Iris pigment epithelial cell (primary cell): ENCODE data around the gene SCUBE2.
"Not testable (repeated sequence)": the region's sequence is repeated elsewhere in the genome, so short reads cannot be mapped to it uniquely, and the experiment has no call there.

ENCODE experiments used
- DNase-seq: peaks from one replicate; pipeline ENCODE4 v3.0.0-alpha.2; 2011; ENCODE audit warnings: low read depth

The SCUBE2 gene

DNA sequence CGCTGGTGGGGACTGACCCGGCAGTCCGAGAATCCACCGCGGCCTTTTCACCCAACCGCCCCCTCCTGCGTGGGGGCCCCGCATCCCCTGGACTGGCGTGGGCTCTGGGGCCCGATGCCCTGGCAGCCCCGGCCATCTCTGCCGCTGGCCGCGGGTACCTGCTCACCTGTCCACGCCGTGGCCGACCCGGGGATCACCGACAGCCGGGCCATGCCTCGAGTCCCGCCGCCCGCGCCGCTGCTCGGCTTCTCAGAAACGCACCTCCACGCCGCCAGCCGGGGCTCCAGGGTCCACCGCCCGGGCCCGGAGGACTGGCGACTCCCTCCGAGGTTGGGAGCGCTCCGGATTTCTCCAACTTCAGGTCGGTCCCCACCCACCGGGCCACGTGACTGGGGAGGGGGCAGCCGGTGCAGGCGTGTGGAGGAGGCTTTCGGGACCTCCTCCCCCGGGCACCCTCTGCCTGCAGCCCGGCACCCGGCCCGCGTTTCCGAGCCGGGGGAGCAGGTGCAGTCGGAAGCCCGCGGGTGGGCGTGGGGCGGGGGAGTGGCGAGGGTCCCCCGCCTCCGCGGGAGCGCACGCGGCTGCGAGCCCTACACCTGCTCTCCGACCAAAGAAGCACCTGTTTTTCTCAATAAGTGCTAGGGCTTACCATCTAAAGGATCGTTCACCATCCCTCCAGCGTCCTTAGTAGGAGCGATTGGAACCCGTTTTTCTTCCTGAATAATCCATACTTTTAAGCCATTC lies 87.0 kb downstream of the SCUBE2 start:
- DNase-seq: no peak

DNA sequence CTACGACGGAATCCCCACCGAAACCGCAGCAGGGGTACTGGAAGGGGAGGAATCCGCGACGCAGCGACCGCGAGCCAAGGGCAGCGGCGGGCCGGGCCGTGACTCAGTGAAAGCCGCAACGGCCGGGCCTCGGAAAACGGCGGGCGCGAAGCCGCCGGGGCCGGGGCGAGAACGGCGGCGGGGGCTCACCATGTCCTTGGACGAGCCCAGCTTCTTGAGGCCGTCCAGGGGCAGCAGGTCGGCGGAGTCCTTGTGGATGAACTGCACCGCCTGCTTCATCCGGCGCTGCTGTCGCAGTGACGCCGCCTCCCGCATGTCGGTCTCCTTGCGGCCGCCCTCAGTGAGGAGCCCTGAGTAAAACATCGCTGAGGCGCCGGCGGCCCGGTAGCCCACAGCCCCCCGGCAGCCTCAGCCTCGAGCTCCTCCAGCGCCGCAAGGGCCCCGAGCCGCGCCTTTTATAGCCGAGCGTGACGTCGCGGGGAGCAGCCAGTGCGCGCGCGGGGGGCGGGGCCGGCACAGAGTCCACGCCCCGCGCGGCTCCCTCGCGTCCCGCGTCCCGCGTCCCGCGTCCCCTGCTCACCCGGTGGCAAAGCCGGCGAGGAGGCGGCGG lies 87.7 kb downstream of the SCUBE2 start, which contains the start of gene NRIP3:
Gene NRIP3, minus strand, starts transcription at position 429 of the 610 bp plus-strand sequence. Its CDS starts 66 bp downstream, at position 363.
- DNase-seq: peak; percentile 72

DNA sequence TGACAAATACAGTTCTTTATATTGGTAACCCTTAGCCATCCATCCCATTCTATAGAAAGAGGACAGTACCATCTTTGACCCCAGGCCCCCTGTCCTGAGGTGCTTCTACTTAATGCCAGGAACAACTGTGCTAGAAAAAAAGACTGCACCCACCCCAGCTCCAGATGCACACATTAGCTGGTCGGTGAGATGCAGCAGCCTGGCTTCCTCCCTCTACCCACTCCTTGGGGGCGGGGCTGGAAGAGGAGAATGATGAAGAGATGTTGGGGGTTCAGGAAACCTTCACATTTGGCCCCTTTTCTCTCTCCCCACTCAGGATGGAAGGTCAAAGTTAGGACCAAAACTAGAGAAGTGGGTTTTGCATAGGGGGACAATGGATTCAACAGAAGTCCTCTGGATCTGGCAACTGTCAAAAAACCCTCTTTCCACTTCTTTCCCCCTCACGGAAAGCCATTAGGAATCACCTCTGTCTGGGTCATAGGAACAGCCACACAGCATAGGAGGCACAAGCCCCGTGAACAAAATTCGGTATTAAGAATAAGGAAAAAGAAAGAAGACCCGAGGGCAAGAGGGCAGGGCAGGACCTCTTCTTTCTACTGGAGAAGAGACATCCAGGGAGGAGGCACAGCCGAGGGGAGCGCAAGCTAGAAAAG lies 88.4 kb downstream of the SCUBE2 start:
- DNase-seq: no peak

DNA sequence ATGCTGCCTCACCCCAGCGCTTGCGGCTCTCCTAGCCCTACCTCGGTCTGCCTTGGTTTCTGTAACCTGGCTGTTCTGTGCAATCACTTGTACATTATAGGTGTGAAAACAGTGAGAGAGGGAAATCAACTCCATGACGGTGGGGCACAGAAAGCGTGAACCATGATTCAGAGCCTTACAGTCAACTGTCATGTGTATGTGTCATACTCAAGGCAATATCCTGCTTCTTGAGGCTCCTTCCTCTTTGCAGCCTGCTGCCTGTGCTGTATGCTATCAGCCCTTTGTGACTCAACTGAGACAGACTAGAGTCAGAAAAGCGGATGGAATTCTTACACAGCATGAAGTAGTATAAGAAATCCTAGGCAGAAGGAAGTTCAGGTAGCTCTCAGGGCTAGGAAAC lies 89.7 kb downstream of the SCUBE2 start:
- peak; percentile 86 for DNase-seq

DNA sequence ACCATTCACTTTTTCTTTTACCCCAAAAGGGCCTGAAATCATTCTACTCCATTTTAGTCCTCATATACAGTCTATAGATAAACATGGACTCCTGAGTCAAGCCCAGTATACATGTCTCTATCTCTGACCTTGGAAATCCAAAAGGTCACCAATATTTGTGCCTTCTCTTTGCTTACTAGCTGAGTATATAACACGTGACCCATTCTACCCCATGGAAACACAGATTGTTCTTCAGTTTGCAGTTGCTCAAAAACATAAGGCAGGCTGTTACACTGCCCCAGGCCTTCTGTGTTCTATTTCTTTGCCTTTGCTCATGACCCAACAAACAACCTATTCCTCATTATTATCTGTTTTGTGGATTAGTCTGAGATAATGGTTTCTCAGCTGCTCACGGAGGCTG lies 93.4 kb downstream of the SCUBE2 start:
- no peak for DNase-seq

DNA sequence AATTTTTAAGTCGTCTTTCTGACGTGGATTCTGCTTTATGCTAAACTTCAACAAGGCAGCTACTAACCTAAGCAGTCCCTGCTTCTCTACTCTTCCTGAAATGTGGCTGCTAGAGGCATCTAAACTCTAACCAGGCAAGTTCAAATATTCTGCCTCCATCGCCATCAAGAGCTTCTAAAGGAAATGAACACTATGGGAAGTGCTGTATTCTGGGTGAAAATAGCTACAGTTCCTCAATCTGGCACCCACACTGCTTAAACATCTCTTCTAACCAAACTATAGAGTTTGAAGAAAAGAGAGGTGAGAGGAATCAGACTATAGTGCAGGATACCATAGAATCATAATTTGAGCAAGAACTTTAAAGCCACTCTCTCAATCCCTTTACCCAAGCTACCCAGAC lies 93.9 kb downstream of the SCUBE2 start:
- no peak for DNase-seq

DNA sequence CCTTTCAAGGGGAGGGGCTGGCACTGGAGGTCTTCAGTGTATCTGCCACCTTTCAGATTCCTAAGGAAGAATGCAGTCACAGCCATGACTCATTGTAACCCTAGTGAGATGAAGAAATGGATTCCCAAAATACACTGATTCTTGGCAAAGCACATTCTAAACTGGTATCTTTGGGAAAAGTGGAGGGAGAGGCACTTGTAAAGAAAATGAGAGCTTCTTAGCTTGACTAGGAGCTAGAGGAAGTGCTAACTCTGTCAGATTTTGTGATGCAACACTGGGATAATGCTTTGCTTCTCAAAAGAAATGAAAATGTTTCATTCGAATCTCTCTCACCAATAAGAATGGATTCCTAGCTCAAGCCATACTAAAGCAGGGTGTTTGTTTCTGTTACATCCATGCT lies 101.9 kb downstream of the SCUBE2 start:
- peak; percentile 23 for DNase-seq

DNA sequence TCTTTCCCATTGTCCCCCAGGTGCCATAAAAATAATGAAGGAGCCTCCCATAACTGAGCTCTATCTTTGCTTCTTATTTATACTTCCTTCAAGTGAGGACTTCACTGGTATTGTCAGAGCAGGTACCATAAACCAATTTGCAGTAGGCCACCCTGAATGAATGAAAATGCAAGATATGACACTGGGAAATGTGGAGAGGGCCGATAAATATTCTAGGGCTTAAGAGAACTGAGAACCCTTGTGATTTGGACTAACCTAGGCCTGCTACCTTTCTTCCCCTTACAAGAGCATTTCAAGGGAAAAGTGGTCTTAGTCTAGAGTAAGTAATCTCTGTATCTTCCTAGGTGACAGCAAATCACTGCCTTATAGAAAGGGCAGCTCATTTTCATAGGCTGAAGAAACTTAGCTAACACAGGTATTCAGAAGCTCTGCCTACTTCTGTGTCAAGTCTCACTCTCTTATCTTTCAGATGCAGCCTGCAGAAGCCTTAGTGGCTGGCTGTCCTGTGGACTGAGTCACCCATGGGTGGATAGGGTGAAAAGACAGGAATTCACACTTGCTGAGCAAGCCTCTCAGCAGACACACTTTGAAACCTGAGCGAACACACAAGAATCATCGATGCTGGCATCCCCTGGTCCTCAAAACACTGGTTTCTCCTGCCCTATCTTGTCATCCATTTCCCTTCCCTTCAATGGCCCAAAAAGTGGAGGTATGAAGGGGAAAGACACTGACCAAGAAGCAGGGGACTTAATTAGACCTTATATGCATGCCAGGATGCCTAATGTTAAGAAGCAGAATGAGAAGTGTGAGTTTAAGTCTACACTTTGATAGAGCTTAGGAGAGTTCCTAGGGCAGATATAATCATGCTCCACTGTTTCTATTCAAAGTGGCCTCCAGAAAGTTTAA lies 102.8 kb downstream of the SCUBE2 start:
- DNase-seq: peak; percentile 65

DNA sequence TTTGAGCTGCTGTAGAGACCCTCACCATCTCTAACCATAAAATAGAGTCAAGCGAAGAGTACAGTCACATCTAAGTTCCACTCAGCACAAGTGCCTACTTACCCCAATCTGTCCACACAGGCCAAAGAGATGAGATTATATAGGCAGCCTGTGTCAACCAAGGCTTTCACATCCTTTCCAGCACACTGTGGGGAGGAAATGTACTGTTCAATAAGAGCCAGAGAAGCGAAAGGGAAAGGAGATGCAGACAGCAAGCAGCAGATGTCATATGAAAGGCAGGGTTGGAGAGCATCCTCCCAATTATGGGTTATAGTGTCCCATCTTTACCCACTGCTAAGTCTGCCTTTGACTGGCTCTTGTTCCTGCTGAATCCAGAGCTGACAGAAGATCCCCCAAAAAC lies 104.0 kb downstream of the SCUBE2 start:
- no peak for DNase-seq

DNA sequence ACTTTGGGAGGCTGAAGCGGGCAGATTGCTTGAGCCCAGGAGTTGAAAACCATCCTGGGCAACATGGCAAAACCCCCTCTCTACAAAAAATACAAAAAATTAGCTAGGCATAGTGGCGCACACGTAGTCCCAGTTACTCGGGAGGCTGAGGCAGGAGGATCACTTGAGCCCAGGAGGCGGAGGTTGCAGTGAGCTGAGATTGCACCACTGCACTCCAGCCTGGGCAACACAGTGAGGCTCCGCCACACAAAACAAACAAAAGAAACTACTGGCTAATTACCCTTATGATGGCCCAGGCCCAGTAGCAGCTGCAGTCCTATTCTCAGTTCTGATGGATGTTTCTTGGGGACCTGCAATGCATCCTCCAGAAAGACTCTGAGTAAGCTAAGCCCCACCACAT lies 104.6 kb downstream of the SCUBE2 start:
- DNase-seq: not testable (repeated sequence)

DNA sequence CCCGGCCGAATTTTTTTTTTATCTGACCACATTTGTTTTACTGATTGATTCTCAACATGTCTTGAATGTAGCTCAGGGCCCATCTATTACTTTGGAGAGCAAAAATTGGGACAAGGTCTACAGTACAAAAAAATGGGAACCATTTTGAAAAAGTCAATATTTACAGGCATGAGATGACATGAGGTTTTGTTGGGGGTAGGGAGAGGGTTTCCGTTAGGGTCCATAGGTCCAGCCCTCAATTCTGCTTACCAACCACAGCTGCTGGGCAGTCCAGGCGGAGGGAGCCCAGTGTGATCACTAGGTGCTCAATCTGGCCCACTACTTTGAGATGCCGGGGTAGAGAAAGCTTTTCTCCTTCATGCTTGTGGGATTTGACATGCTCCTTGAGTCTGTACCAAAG lies 105.9 kb downstream of the SCUBE2 start:
- DNase-seq: no peak

DNA sequence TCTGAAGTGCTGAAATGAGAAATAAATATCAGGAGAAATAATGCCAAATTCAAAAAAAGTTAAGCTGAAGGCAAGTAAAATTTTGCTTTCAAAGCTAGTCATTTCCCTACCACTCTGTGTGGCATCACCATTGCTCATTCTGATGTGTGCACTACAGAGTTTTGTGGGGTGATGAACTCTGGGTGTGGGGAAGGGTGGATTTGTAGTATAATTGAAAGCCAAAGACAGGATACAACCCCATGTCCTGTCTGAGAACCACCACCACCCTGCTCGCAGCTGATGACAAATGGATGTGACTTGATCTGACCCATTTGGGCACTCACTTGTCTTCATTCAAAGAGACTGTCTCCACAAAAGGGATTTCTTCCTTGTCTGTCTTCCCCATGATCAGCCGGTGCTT lies 107.8 kb downstream of the SCUBE2 start:
- DNase-seq: no peak

DNA sequence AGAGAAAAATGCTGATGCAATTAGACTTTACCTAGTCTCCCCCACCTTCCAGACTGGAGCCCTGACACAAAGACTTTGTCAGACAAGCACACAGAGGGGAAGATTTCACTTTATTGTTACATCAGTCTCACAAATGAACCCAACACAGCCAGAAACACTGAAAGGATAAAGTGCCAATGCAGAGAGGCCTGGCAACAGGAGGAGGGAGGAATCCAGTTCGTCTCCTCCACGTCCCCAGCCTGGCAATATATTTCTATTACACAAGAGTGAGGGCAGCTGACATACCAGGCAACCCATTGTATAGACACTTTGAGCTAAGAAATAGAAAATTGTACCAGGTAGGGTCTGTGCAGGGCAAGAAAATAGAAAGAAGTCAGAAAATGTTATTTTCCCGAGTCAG lies 110.9 kb downstream of the SCUBE2 start:
- DNase-seq: no peak

DNA sequence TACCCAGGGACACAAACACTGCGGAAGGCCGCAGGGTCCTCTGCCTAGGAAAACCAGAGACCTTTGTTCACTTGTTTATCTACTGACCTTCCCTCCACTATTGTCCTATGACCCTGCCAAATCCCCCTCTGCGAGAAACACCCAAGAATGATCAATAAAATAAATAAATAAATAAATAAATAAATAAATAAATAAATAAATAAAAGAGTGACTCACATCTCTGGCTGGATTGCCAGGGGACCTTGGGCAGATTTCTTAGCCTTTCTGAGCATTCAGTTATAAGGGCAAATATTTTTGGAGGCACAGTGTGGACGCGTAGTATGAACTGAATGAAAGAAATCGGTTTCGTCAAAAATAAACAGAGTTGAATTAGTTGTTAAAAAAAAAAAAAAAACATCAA lies 112.0 kb downstream of the SCUBE2 start:
- not testable (repeated sequence) for DNase-seq

DNA sequence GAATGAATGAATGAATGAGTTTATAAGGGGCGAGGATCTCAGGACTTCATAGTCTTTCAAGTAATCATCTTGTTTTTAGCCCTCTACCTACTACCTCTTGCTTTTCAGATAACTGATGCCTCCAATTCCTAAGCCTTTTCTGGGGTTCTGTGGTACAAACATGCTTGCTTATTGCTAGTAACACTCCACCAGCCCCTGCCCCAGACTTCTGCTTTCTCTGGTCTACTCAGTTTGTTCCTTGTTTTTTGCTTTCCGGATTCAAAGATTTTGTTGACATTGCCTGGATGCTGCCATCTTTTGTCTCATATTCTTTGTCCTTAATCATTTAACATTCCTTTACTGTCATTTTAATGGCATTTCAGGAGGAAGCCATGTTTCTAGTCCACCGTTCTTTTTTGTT lies 118.3 kb downstream of the SCUBE2 start:
- DNase-seq: no peak

DNA sequence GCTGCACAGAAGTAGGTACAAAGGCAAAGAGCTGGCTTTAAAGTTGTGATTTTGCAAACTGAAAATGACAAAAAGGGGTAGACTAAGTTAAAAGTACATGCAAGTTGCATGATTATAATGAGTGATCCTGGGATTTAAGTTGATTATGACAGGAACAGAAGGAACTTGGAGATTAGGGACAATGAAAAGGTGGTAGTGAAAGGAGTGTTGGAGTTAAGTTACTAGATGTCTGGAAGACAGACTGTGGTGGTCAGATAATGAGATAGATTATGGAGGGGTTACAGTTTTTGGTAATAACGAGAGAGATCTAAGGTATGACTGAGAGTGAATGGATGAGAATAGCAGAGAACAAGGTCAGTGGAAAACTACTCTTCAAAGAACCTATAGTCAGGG lies 119.5 kb downstream of the SCUBE2 start:
- DNase-seq: no peak

DNA sequence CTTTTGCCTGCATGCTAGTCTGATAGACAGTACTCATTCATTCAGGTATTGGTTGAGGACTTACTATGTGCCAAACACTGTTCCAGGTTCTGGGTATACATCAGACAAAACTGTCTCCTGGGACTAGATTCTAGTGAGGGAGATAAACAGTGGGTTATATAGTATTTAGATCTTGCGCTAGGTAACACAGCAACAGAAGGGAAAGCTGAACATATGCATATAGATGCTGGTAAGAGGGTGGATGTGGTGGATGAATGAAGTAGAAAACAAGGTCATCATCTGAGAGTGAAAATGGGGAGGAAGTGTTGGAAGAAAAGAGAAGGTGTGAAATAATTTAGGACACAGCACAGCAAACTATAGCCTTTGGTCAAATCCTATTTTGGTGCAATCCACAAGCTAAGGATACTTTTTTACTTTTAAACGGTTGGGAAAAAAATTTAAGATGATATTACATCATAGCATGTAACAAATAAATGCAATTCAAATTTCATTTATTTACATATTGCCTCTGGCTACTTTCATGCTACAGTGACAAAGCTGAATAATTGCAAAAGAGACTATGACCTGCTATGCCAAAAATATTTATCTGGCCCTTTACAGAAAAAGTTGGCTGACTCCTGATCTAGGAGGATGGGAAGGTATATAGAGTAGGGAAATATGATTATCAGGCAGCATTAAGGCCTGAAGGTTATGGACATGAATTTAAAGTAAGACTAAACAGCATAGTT lies 120.0 kb downstream of the SCUBE2 start:
- no peak for DNase-seq
